GM19099 (cell line): ENCODE data around the gene SIPA1L3.

Experiments
- POLR2A ChIP-seq: IDR thresholded peaks from 3 replicates; pipeline ENCODE4 v1.6.1; 2011; ENCODE audit warnings: low read depth; ENCODE audit not compliant: insufficient read length; ENCODE audit errors: extremely low read depth

SIPA1L3 gene

DNA sequence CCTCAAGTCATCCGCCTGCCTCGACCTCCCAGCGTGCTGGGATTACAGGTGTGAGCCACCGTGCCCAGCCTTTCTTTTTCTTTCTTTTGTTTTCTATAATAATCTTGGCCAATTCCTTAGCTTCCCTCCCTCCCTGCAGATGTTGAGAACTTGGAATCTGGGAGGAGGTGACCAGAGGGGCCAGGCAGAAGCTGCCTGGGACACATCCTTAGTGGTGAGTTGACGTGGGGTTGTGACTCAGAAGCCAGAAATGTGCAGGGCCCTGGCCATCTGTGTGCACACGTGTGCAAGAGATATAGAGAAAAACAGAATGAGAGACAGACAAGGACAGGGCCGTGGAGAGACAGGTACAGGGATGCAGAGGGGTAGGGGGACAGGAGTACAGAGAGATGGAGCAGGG lies 154.3 kb downstream of the SIPA1L3 start:
- no peak for TF ChIP-seq POLR2A

DNA sequence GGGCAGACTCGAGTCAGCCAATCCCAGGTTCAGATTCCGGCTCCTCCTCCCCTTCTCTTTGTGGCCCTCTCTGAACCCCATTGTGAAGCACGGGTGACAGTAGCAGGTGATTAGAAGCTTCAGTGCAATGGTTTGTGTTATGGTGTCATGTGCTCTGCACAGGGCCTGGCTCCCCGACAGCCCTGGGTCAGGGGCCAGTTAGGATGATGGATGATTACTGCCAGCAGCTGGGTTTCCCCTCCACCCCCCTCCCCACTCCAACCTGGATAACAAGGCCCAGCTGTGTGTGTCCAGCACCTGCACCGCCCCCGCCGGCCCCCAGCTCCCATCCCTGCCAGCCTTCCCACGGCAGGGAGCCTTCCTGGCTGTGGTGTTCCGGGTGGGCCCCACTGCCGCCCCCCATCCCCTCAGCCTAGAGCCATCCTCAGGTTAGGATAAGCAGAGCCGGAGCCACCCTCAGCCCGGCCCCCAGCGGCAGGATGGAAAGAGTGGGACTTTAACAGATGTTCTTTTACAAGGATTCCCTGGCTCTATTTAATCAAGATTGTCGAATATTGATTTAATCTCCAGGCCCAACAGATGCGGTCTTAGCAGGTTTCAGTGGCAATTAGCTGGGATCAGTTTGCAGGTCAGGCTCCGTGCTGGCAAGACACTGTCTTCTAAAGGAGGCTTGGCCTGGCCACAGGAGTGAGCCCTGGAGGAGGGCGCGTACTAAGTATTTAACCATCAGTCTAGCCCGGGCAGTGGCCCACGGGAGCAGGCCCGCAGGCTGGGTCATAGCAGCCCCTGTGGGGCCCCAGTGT lies 156.2 kb downstream of the SIPA1L3 start:
- no peak for TF ChIP-seq POLR2A

DNA sequence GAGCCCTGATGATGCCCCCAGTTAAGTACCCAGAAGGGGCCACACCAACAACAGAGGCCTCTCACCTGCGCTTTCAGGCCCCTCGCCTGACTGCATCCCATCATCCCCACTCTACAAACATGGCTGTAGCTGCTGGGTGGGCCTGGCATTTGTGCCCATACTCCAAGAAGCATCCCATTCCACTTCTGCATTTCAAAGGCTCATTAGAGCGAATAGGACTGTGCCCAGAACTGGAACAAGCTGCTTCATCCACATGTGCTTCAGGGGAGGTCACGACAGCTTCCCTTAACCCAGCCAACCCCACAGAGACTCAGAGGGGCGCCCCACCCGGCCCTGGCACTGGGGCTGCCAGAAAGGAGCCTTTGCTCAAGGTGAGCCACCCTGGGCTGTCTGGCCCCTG lies 156.9 kb downstream of the SIPA1L3 start:
- TF ChIP-seq POLR2A = no peak

DNA sequence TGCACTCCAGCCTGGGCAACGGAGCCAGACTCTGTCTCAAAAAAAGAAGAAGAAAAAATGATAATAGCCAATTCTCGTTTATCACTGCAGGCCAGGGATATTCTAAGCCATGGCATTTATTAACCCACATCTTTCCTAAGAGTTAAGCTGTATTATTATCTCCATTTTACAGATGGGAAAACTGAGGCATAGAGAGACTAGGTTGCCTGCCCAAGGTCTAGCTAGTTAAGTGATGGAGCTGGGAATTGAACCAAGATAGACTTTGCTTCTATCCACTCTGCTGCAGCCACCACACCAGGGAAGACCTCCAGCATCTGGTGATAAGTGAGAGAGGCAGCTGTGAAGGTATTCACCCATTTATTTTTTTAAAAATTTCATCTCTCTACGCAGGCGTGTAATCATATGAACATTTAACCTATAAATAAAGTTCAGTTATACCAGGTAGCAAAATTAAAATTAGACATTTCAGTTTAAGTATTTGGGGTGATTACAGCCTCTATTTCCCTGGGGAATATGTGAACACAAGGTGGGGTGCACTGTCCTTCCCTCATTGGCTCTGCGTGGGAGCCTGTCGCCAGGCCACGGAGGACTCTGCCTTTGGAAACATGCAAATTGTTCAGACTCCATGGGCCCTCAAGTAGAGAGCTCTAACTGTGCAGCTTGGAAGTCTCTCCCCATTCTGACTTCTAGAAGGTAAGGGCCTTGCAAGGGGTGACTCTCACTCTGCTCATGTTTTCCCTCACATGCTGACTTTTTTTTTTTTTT lies 157.8 kb downstream of the SIPA1L3 start:
- no peak for TF ChIP-seq POLR2A

DNA sequence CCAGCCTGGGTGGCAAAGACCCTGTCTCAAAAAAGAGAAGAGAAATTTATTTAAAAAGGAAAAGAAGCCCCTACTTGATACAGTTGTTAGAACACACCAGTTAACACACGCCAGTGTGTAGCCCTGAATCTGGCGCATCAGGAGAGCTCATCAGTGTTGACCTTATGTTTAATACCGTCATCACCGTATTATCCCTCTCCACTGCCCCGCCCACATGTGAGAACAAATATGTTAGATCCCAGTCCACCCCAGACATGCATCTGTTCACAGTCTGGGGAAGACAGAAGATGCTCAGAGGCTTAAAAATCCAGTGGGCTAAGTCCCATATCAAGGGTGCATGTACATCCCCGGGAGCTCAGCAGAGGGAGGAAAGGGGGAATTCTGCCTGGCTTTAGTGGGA lies 161.8 kb downstream of the SIPA1L3 start:
- no peak for TF ChIP-seq POLR2A

DNA sequence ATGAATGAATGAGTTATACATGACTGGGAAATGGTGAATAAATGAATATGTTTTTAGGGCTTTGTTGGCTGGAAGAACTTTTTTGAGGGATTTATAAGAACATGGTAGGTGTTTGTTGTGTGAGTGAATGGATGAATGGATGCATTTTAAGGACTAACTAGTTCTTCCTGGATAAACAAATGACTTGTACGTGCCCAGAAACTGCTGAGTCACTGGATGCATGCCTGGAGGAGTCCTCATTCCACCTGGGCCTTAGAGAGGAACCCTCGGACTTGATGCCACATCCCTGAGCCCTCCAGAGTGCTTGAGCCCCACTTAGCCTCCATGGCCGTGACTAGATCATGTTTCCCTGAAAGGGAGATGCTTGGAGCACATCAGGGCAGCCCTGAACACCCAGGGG lies 163.6 kb downstream of the SIPA1L3 start:
- TF ChIP-seq POLR2A = no peak

DNA sequence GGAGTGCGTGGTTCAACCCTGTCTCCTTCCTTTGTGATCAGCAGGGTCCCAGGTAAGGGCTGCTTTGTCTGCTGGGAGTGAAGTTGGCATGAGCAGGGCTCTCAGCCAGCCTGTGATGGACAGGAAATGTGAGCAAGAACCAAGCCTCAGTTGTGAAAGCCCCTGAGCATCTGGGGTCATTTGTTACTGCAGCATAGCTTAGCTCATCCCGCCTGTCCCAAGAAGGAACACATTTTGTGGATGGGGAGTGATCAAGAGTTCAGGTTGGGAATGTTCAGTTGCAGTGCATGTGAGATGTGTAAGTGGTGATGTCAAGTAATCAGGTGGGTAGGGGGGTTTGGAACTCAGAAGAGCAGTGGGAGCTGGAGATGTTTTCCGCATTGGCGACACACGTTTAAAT lies 164.6 kb downstream of the SIPA1L3 start:
- no peak for TF ChIP-seq POLR2A

DNA sequence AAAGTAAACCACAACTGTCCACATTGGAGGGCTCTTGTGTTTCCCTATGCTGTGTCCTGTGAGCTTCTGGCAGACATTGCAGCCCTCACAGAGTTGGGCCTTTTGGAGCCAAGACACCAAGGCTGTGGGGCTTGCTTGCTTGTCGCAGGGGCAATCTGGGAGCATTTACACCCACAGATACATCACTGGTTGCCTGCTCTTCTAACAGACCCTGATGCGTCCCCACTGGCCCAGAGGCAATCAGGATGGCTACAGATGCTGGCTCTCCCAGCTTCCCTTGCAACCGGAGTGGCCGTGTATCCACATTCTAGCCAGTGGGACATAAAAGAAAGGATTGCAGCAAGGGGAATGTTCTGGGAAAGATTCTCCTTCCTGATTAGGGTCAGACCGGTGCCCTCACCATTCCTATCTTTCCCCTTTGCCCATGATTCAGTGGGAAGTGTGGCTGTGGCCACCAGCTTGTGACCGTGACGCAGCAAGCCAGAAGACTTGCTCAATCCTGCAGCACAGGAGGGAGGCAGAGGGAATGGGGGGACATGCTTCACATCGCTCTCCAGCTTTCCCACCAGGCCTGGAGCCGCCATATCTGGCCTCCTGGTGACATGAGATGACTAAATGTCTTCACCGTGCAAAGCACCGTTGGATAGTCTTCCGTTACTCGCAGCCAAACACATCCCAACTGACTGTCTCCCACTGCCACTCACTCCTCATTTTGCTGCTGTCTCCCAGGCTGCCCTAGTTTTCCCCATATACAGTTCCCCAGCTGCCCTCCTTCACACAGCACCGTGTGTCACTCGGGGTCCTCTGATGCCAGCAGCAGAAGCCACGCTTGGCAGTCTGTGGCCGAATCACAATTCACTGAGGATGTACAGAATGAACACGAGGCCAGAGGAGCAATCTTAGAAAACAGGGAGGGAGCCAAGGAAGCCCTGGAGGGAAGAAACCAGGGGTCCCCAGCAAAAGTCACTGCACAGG lies 166.1 kb downstream of the SIPA1L3 start:
- TF ChIP-seq POLR2A = no peak

DNA sequence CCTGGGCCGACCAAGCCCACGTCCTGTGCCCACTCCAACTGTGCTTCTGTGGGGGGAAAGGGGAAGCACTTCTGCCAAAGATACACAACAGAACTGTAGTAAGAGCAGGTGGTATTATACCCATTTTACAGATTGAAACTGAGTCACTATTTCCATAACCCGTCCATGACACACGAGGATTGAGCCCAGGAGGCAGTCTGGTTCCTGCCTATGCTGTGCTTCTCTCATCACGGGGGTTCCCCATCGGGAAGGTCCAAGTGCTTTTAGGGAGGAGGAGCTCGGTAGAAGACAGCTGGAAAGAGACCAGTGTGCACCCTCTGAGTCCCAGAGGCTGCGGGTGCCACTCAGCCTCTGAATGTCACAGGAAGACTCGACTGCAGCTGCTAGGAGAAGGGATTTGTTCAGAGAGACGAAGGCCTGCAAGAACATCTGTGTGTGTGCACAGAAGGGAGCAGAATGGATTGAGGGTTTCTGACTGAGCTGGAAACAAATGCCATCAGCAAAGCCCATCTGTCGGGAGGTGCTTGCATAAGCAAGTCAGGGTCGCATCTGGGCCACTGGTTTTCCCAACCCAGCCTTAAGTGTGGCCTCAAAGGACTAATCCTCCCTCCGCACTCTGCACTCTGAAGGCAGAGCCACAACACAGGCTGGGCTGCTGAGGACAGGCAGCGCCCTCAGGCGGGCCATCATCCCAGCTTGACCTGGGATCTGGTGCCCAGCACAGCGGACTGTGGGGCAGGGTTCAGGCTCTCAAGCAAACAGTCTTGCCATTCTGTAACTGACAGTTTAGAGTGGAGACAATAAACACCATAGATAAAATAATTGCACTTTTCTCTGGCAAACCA lies 167.1 kb downstream of the SIPA1L3 start:
- no peak for TF ChIP-seq POLR2A

DNA sequence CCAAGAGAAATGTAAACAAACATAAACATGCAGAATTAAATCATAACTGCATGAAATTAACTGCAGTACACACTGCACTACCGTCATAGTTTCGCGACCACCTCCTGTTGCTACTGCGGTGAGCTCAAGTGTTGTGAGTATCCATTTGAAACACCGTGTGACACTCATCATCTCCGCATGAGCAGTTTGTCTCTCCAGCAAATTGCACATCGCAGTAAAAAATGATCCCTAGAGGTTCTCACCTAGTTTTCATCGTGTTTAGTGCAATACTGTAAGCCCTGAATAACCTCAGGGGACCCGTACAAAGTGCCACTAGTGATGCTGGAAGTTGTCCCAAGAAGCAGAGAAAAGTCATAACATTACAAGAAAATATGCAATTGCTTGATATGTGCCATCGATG lies 169.3 kb downstream of the SIPA1L3 start:
- TF ChIP-seq POLR2A = no peak

DNA sequence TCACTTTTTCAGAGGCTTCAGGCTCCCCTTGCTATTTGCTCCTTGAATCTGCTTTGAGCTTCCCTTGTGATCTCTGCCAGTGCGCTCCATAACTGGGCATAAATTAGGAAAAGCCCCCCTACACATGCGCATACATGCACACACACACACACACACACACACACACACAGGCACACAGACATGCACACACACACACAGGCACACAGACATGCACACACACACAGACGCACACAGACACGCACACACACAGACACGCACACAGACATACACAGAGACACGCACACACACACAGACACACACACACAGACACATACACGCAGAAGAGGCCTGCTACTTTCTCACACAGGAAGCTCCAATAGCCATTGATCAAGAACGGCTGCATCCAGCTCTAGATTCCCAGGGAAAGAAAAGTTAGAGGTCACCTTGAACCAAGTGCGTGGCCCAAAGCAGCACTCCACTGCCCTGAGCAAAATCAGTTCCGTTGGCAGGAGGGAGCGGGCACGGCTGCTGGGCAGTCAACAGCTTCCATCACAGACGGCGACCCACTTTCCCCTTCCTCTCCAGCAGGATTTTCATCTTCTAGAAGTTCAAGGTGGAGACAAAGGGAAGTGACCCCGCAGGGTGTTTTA lies 171.4 kb downstream of the SIPA1L3 start:
- no peak for TF ChIP-seq POLR2A

DNA sequence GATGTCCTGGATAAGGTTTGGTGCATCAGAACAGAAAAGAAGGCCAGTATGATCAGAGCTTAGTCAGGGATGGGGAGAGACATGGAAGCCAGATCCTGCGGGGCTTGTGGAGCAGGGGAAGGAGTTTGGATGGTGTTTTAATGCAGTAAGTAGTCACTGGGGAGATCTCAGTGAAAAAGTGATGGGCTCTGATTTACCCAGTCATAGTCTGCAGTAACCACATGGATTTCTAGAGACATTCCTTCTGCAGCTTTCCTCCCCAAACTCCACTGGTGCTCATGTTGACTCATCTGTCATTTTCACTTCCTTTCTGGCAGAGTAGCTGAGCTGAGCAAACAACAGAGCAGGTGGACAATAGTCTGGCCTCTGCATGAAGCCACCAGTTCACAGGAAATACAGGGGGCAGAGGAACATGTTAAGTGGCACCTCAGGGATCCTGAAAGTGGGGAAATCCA lies 172.9 kb downstream of the SIPA1L3 start:
- TF ChIP-seq POLR2A = no peak

DNA sequence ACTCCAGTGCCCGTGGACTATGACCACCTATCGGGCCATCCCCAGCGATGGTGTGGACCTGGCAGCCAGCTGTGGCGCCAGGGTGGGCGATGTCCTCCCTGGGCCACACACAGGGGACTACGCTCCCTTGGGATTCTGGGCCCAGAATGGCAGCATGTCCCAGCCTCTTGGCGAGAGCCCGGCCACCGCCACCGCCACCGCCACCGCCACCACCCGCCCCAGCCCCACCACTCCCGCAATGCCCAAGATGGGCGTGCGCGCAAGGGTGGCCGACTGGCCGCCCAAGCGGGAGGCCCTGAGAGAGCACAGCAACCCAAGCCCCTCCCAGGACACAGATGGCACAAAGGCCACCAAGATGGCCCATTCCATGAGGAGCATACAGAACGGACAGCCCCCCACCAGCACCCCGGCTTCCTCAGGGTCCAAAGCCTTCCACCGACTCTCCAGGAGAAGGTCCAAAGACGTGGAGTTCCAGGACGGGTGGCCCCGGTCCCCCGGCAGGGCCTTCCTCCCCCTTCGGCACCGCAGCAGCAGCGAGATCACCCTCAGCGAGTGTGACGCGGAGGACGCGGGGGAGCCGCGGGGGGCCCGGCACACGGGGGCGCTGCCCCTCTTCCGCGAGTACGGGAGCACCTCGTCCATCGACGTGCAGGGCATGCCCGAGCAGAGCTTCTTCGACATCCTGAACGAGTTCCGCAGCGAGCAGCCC lies 174.7 kb downstream of the SIPA1L3 start:
- TF ChIP-seq POLR2A = no peak
